ENCODE measurements around the gene OPHN1.
"Not testable (repeated sequence)": the region's sequence is repeated elsewhere in the genome, so short reads cannot be mapped to it uniquely, and the experiment has no call there.

The OPHN1 gene

DNA sequence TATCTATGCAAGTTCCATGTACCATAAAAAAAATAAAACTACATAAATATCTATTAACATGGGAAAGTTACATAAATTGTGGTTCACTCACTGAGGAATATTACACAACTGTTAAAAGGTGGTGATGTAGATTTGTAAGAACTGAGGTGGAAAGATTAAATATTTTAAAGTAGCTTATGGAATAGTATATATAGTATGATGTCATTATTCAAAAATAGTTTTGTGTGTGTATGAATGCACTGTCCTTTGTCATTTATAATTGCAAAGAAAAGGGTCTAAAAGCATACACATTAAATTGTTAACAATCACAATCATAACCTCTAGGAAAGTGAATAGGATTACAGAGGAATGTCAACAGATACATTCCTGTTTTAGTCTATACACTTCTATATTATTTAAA, 355.9 kb downstream of the OPHN1 start:
- H3K4me3 ChIP-seq (ENCODE audit: low read depth, low read length), result no peak overlapping the region
- TF ChIP-seq, protein P1, sequence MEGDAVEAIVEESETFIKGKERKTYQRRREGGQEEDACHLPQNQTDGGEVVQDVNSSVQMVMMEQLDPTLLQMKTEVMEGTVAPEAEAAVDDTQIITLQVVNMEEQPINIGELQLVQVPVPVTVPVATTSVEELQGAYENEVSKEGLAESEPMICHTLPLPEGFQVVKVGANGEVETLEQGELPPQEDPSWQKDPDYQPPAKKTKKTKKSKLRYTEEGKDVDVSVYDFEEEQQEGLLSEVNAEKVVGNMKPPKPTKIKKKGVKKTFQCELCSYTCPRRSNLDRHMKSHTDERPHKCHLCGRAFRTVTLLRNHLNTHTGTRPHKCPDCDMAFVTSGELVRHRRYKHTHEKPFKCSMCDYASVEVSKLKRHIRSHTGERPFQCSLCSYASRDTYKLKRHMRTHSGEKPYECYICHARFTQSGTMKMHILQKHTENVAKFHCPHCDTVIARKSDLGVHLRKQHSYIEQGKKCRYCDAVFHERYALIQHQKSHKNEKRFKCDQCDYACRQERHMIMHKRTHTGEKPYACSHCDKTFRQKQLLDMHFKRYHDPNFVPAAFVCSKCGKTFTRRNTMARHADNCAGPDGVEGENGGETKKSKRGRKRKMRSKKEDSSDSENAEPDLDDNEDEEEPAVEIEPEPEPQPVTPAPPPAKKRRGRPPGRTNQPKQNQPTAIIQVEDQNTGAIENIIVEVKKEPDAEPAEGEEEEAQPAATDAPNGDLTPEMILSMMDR (IDR thresholded peaks at IDR 0.05; ENCODE audit: borderline replicate concordance, insufficient read depth, low read depth, low read length), result no peak

DNA sequence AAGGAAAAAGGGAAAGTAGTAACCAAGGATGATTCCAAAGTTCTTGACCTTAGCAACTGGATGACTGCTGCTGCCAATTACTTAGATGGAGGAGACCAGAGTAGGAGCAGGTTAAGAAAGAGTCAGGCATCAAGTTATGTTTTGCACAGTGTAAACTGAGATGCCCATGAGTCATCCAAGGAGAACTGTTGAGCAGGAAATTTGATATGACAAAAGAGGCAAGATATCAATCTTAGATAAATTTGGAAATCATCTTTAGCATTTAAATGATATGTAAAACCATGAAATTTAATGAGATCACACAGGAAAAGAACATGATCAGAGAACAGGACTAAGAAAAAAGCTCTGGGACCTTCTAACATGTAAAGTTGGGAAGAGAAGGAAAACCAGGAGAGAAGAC, 361.3 kb downstream of the OPHN1 start:
- TF ChIP-seq, protein P1 (IDR thresholded peaks at IDR 0.05; ENCODE audit: borderline replicate concordance, insufficient read depth, low read depth, low read length), result no peak

DNA sequence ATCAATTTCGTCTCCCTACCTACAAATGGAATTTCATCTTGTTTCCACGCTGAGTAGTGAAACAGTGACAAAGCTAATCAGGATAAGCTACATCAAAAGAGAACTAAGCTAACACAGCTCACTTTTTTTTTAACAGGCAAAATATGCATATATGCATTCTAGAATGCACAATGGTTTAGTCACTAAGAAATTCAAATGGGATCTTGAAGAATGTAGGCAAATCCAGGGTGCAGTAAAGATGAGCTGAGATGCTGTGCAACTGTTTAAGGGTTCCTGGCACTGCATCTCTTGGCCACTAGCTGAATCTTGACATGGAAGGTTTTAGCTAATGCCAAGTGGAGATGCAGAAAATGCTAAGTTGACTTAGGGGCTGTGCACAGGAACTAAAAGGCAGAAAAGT, 363.2 kb downstream of the OPHN1 start:
- H3K4me3 ChIP-seq (ENCODE audit: low read depth, low read length), result not testable (repeated sequence)

More for the DNA sequence above, 361.3 kb downstream of the OPHN1 start:
- no peak overlapping the region for H3K4me3 ChIP-seq (ENCODE audit: low read depth, low read length)

DNA sequence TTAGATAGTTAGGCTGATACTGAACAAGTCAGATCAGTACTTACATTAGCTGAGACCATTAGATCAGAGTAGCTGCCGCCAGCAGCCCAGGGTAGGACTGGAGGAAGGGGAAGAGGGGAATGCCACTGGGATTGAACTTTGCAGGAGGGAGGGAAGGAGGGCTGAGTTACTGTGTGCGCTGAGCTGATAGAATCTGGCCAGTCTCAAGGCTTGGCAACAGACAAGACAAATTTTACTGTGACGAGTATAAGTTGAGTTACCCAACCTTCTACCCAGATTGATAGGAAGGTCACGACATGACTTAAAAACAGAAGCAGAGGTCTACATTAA, 372.1 kb downstream of the OPHN1 start:
- TF ChIP-seq, protein P1 (IDR thresholded peaks at IDR 0.05; ENCODE audit: borderline replicate concordance, insufficient read depth, low read depth, low read length), result no peak
- no peak overlapping the region for H3K4me3 ChIP-seq (ENCODE audit: low read depth, low read length)

DNA sequence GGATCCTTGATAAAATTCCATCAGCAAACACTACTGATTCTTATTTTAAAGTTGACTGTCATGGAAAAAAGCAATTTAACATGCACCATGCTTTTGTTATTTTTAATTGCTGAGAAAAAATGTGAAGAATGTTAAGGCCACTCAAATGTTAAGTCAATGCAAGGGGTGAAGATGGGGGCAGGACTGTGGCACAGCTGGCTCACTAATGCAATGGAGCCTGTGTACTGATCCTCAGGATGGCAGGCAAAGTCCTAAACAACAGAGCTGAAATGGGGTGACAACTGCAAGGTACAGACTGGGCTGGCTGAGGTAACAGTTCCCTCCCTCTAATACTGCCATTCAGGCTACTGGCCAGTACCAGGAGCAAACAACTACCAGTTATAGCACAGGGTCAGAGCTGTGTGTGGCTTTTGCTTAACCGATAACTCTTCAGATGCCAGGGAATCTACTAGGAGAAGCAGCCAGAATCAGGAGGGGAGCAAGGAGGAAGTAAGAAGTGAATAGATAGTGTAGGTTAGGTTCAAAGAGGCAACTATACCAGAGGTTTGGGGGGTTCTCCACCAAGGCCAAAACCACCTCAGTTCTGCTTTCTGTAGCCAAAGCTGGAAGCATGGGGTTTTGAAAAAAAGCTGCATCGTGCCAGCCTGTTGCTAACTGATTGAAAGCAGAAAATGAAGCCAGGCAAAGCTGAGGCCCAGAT, 372.6 kb downstream of the OPHN1 start:
- H3K4me3 ChIP-seq (ENCODE audit: low read depth, low read length), result no peak overlapping the region
- TF ChIP-seq, protein P1 (IDR thresholded peaks at IDR 0.05; ENCODE audit: borderline replicate concordance, insufficient read depth, low read depth, low read length), result no peak

DNA sequence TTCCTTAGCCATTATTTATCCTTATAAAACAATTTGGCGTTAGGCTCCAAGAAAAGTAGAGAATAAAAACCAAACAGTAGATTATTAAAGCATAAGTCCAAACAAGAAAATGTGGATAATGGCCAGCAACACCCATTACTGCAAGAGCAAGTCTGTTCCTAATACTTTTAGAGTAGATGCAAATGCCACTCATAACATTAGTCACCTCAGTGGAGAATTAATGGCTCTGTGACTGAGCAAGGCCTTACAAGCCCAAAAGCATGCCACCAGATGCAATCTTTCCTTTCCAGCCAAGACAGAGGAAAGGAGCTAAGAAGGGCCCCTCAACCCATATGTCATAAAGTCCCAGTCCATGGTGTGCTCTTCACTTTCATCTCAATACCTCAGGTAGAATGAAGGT, 373.8 kb downstream of the OPHN1 start:
- no peak overlapping the region for H3K4me3 ChIP-seq (ENCODE audit: low read depth, low read length)
- TF ChIP-seq, protein P1 (IDR thresholded peaks at IDR 0.05; ENCODE audit: borderline replicate concordance, insufficient read depth, low read depth, low read length), result no peak

DNA sequence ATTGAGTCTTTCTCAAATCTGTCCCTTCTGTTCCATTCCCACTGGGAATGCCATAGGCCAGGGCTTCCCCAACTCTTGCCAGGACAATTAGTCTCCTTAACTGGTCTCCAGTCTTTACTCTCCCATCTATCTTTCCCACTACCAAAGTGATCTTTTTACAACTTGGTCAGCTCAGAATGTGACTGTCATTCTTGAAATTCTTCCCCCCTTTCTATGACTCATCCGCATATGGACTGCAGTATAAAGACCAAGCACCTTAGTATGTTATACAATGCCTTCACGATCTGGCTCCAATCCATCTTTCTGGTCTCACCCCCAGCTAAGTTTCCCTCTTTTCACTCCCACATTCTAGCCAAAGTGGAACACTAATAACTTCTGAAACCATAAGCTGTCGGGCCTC, 383.8 kb downstream of the OPHN1 start:
- no peak overlapping the region for H3K4me3 ChIP-seq (ENCODE audit: low read depth, low read length)
- TF ChIP-seq, protein P1 (IDR thresholded peaks at IDR 0.05; ENCODE audit: borderline replicate concordance, insufficient read depth, low read depth, low read length), result no peak

DNA sequence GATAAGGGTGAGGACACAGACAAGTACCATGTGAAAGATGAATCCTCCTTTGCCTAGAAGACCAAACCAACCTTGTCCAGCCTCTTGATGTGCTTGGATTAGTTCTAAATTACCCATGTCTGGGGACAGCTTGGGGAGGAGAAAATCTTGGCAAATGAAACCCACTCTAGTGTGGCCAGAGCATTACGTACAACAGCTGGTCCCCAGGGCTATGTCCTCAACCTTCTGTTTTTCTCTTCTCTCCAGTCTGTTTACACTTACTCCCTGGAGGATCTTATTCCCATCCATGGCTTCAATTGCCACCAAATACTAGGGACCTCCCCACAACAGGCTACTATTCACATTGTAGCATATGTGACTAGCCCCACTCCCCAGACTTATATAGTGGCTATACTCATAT, 384.5 kb downstream of the OPHN1 start:
- TF ChIP-seq, protein P1 (IDR thresholded peaks at IDR 0.05; ENCODE audit: borderline replicate concordance, insufficient read depth, low read depth, low read length), result no peak
- H3K4me3 ChIP-seq (ENCODE audit: low read depth, low read length), result no peak overlapping the region

All from GM12875 (cell line).